WTC11 (cell line): Measurements from ENCODE around the gene OR2G6.
"Not testable (repeated sequence)": the region's sequence is repeated elsewhere in the genome, so short reads cannot be mapped to it uniquely, and the experiment has no call there.

Experiments
- ARID4B ChIP-seq: sonication (generic); formaldehyde crosslinking; IDR thresholded peaks from 2 replicates; pipeline ENCODE4 v1.8.0; 2023; ENCODE audit warnings: missing genetic modification reagents, mild to moderate bottlenecking, borderline replicate concordance
- CREB1 ChIP-seq: sonication (generic); formaldehyde crosslinking; IDR thresholded peaks from 2 replicates; pipeline ENCODE4 v1.8.0; 2023; ENCODE audit warnings: mild to moderate bottlenecking, missing genetic modification reagents
- JUN ChIP-seq: sonication (generic); formaldehyde crosslinking; IDR thresholded peaks from 2 replicates; pipeline ENCODE4 v1.8.0; 2023; ENCODE audit warnings: mild to moderate bottlenecking, missing genetic modification reagents
- PREB ChIP-seq: sonication (generic); formaldehyde crosslinking; IDR thresholded peaks from 2 replicates; pipeline ENCODE4 v1.8.1; 2022; ENCODE audit warnings: mild to moderate bottlenecking, missing genetic modification reagents, moderate library complexity, borderline replicate concordance
- USF2 ChIP-seq: sonication (generic); formaldehyde crosslinking; IDR thresholded peaks from 2 replicates; pipeline ENCODE4 v1.8.1; 2023; ENCODE audit warnings: mild to moderate bottlenecking, missing genetic modification reagents, moderate library complexity
- ZBTB21 ChIP-seq: sonication (generic); formaldehyde crosslinking; IDR thresholded peaks from 2 replicates; pipeline ENCODE4 v1.8.1; 2023; ENCODE audit warnings: mild to moderate bottlenecking, missing genetic modification reagents, borderline replicate concordance
- TF ChIP-seq, protein P1 (sequence below): fragments of 200-600 bp; IDR thresholded peaks from 2 replicates; pipeline ENCODE4 v1.8.0; 2022; ENCODE audit warnings: antibody characterized with exemption
- TF ChIP-seq, protein P2 (sequence below): sonication (generic); formaldehyde crosslinking; IDR thresholded peaks from 2 replicates; pipeline ENCODE4 v1.8.1; 2022; ENCODE audit warnings: missing genetic modification reagents, borderline replicate concordance

GRCh38 chr1:248547383-248547782, 39.5 kb downstream of the OR2G6 start:
- TF ChIP-seq ZBTB21, USF2, CREB1, PREB, ARID4B, JUN (CRISPR knock-in tag): not testable (repeated sequence)
- TF ChIP-seq, protein P1, sequence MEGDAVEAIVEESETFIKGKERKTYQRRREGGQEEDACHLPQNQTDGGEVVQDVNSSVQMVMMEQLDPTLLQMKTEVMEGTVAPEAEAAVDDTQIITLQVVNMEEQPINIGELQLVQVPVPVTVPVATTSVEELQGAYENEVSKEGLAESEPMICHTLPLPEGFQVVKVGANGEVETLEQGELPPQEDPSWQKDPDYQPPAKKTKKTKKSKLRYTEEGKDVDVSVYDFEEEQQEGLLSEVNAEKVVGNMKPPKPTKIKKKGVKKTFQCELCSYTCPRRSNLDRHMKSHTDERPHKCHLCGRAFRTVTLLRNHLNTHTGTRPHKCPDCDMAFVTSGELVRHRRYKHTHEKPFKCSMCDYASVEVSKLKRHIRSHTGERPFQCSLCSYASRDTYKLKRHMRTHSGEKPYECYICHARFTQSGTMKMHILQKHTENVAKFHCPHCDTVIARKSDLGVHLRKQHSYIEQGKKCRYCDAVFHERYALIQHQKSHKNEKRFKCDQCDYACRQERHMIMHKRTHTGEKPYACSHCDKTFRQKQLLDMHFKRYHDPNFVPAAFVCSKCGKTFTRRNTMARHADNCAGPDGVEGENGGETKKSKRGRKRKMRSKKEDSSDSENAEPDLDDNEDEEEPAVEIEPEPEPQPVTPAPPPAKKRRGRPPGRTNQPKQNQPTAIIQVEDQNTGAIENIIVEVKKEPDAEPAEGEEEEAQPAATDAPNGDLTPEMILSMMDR, result not testable (repeated sequence)
- TF ChIP-seq, protein P2, sequence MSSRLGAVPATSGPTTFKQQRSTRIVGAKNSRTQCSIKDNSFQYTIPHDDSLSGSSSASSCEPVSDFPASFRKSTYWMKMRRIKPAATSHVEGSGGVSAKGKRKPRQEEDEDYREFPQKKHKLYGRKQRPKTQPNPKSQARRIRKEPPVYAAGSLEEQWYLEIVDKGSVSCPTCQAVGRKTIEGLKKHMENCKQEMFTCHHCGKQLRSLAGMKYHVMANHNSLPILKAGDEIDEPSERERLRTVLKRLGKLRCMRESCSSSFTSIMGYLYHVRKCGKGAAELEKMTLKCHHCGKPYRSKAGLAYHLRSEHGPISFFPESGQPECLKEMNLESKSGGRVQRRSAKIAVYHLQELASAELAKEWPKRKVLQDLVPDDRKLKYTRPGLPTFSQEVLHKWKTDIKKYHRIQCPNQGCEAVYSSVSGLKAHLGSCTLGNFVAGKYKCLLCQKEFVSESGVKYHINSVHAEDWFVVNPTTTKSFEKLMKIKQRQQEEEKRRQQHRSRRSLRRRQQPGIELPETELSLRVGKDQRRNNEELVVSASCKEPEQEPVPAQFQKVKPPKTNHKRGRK, result not testable (repeated sequence)
